Measurements from ENCODE around the gene GLT8D2.

Gene GLT8D2

DNA sequence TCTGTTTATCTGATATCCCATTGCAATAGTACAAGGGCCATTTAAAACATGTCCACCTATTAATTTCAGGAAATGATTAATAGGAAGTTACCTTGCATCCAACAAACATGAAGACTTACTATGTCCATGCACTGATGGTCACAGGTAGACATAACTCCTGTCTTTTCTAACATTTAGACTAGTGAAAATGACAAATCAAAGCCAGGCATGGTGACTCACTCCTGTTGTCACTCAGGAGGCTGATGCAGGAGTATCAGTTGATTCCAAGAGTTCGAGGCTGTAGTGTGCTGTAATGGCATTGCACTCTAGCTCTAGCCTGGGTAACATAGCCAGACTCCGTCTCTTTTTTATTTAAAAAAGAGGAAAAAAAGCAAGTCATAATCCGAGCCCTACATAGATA, 105.0 kb downstream of the GLT8D2 start:
- DNase-seq, result no peak
